GM23338 (cell line): ENCODE measurements around the gene FRMD3.

ENCODE experiments used
- CTCF ChIP-seq, 2 experiments: fragments of 200-600 bp in 1 of 2; sonication (generic) in 1 of 2; conservative IDR thresholded peaks; 2 replicates each; pipeline versions ENCODE4 v1.5.1 to v1.6.1; 2016 to 2017; ENCODE audit warnings: antibody characterized with exemption in 2 of 2, low read depth in 2 of 2, mild to moderate bottlenecking in 2 of 2, moderate library complexity in 1 of 2
- EZH2 ChIP-seq: fragments of 200-600 bp; sonication (generic); IDR thresholded peaks from one replicate; pipeline ENCODE4 v1.8.0; 2017; ENCODE audit warnings: antibody characterized with exemption, mild to moderate bottlenecking, low read depth; ENCODE audit not compliant: unreplicated experiment
- EZH2phosphoT487 ChIP-seq: fragments of 200-600 bp; sonication (generic); IDR thresholded peaks from one replicate; pipeline ENCODE4 v1.8.1; 2018; ENCODE audit warnings: antibody characterized with exemption; ENCODE audit not compliant: unreplicated experiment
- JUNB ChIP-seq: IDR thresholded peaks from one replicate; pipeline ENCODE4 v1.6.1; 2016; ENCODE audit warnings: antibody characterized with exemption; ENCODE audit not compliant: unreplicated experiment
- NANOG ChIP-seq: IDR thresholded peaks from 2 replicates; pipeline ENCODE4 v1.6.1; 2016; ENCODE audit warnings: antibody characterized with exemption, borderline replicate concordance
- POLR2AphosphoS5 ChIP-seq: IDR thresholded peaks from 2 replicates; pipeline ENCODE4 v1.6.1; 2016; ENCODE audit warnings: antibody characterized with exemption, low read depth
- REST ChIP-seq: IDR thresholded peaks from one replicate; pipeline ENCODE4 v1.6.1; 2018; ENCODE audit warnings: antibody characterized with exemption; ENCODE audit not compliant: unreplicated experiment
- STAT1 ChIP-seq: IDR thresholded peaks from one replicate; pipeline ENCODE4 v1.6.1; 2016; ENCODE audit warnings: antibody characterized with exemption; ENCODE audit not compliant: unreplicated experiment
- ZNF114 ChIP-seq: fragments of 250-450 bp; sonication (Bioruptor Pico); IDR thresholded peaks from 2 replicates; pipeline ENCODE4 v1.5.0; 2020; ENCODE audit warnings: mild to moderate bottlenecking, moderate library complexity

GRCh38 chr9:83304686-83305085 lies 233.5 kb downstream of the FRMD3 start:
- no peak for TF ChIP-seq CTCF (conservative IDR thresholded peaks at IDR 0.05; ENCODE audit: low read depth in 2 of 2)
- TF ChIP-seq EZH2, result no peak
- no peak for TF ChIP-seq REST
- TF ChIP-seq EZH2phosphoT487, result no peak
- no peak for TF ChIP-seq POLR2AphosphoS5
- no peak for TF ChIP-seq JUNB
- no peak for TF ChIP-seq STAT1
- no peak for TF ChIP-seq ZNF114 (CRISPR knock-in tag)
- no peak for TF ChIP-seq NANOG
